ENCODE results near the gene NBL1. TPM values are rescaled to one million over a fixed set of nuclear protein-coding genes. Genes with fewer than 3 reads are reported as not detected.

Gene NBL1
- total and polyA plus RNA-seq, 9 donors = 127 to 852 (median 525) TPM

DNA sequence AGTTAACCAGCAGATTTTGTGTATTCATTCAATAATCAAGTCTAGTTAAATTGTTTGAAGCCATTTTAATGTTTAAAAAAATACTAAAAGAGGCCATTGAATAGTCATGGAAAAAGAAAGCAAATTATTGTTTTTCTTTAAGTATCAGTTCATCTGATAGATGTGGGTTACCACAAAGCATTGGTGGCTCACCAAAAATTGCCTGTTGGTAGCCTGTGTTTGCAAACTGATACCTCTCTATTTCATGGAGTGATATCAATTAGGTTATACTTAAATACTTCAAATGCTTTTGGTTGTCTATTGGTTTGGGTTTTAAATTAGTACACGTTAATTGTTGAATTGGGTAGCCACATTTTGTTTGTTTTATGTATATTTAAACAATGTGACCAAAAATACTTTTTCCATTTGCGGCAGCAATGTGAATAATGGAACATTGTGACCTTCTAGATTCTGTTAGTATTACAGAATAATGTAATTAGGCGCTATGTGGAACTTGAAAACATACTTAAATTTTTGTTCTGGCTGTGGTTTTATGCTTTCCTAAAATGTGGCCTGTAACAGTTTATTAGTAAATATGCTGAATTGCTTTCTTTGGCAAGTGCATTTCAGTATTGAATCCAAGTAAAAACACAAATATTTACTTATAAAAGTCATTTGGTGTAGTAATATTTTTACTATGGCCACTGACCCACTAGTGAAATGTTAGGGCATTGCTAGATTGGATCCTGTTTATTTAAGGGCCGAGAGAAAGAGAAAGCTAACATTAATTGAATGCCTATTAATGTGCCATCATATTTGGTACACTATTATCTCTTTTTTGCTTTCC lies 37.1 kb upstream of the NBL1 start:
- H3K27ac ChIP-seq = peak overlapping the region in 1 of 2 donors; percentile 34
- DNase-seq = no peak
- no peaks in the 10 kb centered on the region for H3K27me3 ChIP-seq
- intact Hi-C loops (cut with DNase I) = no loop called here
- H3K36me3 ChIP-seq = no peaks in the 10 kb centered on the region
- 9 to 18% (median 13%) methylated on average over 4 of the region's 4 CpGs for WGBS, 3 donors
- no peaks in the 10 kb centered on the region for H3K9me3 ChIP-seq
- TF ChIP-seq EP300 (IDR thresholded peaks at IDR 0.05) (no peak), CTCF (IDR thresholded peaks at IDR 0.05) (no peak), POLR2A (IDR thresholded peaks at IDR 0.05) (no peak)
- H3K4me3 ChIP-seq = no peak overlapping the region
- peaks cover 16% of the 10 kb centered on the region for H3K4me1 ChIP-seq (ENCODE audit: insufficient read depth)

DNA sequence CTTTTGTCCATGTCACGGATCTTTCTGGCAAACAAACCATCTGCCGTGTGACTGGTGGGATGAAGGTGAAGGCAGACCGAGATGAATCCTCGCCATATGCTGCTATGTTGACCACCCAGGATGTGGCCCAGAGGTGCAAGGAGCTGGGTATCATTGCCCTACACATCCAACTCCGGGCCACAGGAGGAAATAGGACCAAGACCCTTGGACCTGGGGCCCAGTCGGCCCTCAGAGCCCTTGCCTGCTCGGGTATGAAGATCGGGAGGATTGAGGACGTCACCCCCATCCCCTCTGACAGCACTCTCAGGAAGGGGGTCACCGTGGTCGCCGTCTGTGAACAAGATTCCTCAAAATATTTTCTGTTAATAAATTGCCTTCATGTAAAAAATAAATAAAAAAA lies 35.9 kb upstream of the NBL1 start:
- Histone ChIP-seq H3K27ac (peak overlapping the region in 1 of 2 donors; percentile 34), H3K4me1 (ENCODE audit: insufficient read depth) (peaks cover 12% of the 10 kb centered on the region), H3K27me3 (no peaks in the 10 kb centered on the region), H3K9me3 (no peaks in the 10 kb centered on the region), H3K4me3 (no peak overlapping the region), H3K36me3 (no peaks in the 10 kb centered on the region)
- intact Hi-C loops (cut with DNase I) = no loop called here
- WGBS, 3 donors = 68 to 90% (median 75%) methylated on average over 12 of the region's 12 CpGs
- DNase-seq = no peak
- no peak for TF ChIP-seq EP300 (IDR thresholded peaks at IDR 0.05)
- no peak for TF ChIP-seq CTCF (IDR thresholded peaks at IDR 0.05)
- TF ChIP-seq POLR2A (IDR thresholded peaks at IDR 0.05) = no peak

- TF ChIP-seq CTCF (IDR thresholded peaks at IDR 0.05) (no peak), EP300 (IDR thresholded peaks at IDR 0.05) (no peak), POLR2A (IDR thresholded peaks at IDR 0.05) (no peak)
- Histone ChIP-seq H3K9me3 (no peaks in the 10 kb centered on the region), H3K27ac (no peak overlapping the region), H3K4me1 (ENCODE audit: insufficient read depth) (peaks cover 15% of the 10 kb centered on the region), H3K4me3 (no peak overlapping the region), H3K36me3 (no peaks in the 10 kb centered on the region), H3K27me3 (no peaks in the 10 kb centered on the region)
- WGBS, 3 donors = 74 to 80% (median 75%) methylated on average over 8 of the region's 8 CpGs
- intact Hi-C loops (cut with DNase I) = no loop called here
- no peak for DNase-seq
These were observed 33.7 kb upstream of the NBL1 start for GRCh38 chr1:19610282-19610981.

GRCh38 chr1:19612530-19612929 lies 31.6 kb upstream of the NBL1 start:
- WGBS, 3 donors = 88 to 92% (median 89%) methylated on average over 5 of the region's 5 CpGs
- no peak for DNase-seq
- Histone ChIP-seq H3K4me1 (ENCODE audit: insufficient read depth) (peaks cover 11% of the 10 kb centered on the region), H3K27me3 (no peaks in the 10 kb centered on the region), H3K27ac (no peak overlapping the region), H3K4me3 (no peak overlapping the region), H3K9me3 (no peaks in the 10 kb centered on the region), H3K36me3 (no peaks in the 10 kb centered on the region)
- intact Hi-C loops (cut with DNase I) = no loop called here
- TF ChIP-seq CTCF (IDR thresholded peaks at IDR 0.05) = no peak
- no peak for TF ChIP-seq POLR2A (IDR thresholded peaks at IDR 0.05)

Data from ovary (tissue), 9 donors.